Bronchial smooth muscle cell (primary cell): ENCODE measurements around the gene DCHS1. TPM values are rescaled to one million over a fixed set of nuclear protein-coding genes. Genes with fewer than 3 reads are reported as not detected.

Experiments
- total RNA-seq: library from RNA; depleted of rRNA; stranded (reverse); fragments of >200 nt; gene quantifications from 2 replicates; pipeline ENCODE4 v1.2.1, GENCODE V29; 2014

DCHS1 gene, protein sequence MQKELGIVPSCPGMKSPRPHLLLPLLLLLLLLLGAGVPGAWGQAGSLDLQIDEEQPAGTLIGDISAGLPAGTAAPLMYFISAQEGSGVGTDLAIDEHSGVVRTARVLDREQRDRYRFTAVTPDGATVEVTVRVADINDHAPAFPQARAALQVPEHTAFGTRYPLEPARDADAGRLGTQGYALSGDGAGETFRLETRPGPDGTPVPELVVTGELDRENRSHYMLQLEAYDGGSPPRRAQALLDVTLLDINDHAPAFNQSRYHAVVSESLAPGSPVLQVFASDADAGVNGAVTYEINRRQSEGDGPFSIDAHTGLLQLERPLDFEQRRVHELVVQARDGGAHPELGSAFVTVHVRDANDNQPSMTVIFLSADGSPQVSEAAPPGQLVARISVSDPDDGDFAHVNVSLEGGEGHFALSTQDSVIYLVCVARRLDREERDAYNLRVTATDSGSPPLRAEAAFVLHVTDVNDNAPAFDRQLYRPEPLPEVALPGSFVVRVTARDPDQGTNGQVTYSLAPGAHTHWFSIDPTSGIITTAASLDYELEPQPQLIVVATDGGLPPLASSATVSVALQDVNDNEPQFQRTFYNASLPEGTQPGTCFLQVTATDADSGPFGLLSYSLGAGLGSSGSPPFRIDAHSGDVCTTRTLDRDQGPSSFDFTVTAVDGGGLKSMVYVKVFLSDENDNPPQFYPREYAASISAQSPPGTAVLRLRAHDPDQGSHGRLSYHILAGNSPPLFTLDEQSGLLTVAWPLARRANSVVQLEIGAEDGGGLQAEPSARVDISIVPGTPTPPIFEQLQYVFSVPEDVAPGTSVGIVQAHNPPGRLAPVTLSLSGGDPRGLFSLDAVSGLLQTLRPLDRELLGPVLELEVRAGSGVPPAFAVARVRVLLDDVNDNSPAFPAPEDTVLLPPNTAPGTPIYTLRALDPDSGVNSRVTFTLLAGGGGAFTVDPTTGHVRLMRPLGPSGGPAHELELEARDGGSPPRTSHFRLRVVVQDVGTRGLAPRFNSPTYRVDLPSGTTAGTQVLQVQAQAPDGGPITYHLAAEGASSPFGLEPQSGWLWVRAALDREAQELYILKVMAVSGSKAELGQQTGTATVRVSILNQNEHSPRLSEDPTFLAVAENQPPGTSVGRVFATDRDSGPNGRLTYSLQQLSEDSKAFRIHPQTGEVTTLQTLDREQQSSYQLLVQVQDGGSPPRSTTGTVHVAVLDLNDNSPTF (N-terminal part only)
- 13.7 and 28.4 TPM in 2 replicates for total RNA-seq

GRCh38 chr11:6655790-6656583 is at the start of gene DCHS1:
TSS of gene DCHS1 (minus strand) at chr11:6655809. CDS start at chr11:6641613, 14,196 bp downstream.

DNA sequence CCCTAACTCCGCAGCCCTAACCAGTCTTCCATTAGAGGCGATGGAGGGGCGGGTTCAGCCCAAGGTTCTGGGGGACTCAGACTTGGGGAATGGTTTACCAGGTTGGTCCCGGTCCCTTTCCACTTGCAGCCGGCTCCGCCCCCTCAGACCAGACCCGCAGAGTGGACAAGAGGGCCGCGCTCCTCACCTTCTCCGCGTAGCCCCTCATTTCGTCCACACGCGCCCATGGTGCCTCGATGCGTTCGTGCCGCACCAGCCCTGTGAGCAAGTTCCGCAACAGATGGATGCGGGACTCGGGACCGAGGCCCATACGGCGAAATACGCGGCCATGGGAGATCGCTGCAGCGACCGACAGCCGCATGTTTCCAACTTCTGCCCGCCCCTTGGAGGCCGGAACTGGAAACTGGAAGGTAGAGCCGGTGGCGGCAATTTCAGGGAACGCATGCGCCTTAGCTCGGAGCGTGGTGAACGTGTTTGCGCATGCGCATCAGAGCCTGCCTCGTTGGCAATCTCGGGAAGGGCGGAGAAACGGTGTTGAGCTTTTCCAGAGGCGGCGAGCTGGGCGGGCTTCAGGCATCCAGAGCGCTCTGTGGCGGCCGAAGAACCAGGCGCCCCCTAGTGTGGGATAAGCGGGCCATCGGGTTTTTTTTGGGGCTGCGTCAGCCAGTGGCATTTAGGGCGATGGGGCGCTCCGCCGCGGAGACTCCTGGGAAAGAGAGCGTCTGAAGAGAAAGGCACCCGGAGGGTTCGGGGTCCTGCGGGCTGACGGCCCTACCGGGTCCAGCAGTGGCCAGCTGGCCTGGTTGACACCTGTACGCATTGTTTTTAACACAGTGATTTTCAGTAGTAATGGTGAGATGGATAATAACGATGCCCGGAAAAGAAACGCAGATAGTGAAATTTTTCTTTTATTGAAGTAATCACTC is 27.6 kb upstream of the DCHS1 start, which contains the start of gene MRPL17:
MRPL17 (minus strand) TSS at position 405 of the 926 bp plus-strand sequence; CDS start at position 361, 44 bp downstream.

DNA sequence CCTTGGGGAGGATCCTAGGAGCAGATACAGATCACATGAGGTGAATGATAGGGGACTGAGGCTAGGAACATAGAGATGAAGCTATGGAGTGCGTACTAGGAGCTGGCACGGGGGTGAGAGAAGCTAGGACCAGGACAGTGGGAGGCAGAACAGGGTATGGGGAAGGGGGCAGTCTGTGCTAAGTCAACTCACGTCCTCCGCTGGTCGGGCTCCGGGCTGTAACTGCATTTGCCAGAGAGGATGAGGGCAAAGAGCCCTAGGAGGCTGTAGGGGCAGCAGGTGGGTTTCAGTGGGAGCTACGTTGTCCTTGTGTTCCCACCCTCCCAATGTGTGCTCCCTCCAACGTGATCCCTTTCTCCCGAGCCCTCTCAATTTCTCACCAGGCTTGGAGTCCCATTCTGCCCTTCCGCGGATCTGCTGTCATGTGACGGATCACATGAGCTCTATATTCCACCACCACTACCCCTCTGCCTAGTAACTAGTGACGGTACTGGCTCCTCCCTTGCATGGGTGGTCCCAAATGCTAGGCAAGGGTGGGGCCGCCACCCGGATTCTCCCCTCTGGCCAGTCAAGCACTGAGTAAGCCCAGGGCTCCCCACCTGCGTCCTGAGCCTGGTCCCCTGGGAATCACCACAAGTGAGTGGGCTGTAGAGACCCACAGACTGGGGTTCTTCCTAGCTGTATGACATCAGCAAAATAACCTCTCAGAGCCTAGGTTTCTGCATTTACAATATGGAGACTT is 36.4 kb downstream of the DCHS1 start, which contains the start of gene TPP1:
TPP1 (minus strand) TSS at position 419 of the 742 bp plus-strand sequence; CDS start at position 397, 22 bp downstream.

DNA sequence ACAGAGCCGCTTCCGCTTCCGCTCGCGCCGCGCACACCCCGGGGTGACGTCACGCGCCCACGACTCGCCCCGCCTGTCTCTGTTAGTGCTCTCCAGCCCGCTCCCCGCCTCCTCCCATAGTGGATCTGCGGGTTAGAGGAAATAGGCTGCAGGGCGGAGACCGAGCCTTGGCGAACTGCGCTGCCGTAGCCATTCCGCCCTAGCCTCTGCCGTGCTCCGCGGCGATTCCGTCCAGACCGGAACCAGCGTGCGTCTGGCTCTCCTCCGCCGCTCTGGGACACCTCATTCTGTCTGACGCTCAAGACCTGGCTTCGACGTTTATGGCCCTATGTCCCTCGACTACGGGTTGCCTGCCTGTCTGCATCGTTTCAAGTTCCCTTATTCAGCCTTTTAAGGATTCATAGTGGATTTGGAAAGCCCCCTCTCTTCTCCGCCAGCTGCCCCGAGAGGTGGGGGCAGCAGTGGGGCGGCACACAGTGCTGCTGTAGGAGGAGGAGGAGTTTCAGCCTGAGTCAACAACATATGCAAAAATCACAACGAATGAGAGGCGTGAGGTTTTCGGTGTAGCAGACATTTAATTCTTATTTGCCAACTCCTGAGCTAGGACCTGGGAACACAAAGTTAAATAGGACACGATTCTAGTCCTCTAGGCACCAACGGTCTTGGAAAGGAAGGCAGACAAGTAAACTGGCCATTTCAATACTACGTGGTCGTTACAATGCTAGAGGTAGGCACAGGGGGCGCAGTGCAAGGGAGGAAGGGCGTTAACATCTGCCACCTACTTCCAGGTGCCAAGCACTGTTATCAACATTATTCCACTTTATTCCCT is 43.2 kb downstream of the DCHS1 start, which contains the start of gene TAF10:
TAF10 (minus strand) TSS at position 4 of the 829 bp plus-strand sequence. CDS start 27 bp downstream, outside the sequence.

DNA sequence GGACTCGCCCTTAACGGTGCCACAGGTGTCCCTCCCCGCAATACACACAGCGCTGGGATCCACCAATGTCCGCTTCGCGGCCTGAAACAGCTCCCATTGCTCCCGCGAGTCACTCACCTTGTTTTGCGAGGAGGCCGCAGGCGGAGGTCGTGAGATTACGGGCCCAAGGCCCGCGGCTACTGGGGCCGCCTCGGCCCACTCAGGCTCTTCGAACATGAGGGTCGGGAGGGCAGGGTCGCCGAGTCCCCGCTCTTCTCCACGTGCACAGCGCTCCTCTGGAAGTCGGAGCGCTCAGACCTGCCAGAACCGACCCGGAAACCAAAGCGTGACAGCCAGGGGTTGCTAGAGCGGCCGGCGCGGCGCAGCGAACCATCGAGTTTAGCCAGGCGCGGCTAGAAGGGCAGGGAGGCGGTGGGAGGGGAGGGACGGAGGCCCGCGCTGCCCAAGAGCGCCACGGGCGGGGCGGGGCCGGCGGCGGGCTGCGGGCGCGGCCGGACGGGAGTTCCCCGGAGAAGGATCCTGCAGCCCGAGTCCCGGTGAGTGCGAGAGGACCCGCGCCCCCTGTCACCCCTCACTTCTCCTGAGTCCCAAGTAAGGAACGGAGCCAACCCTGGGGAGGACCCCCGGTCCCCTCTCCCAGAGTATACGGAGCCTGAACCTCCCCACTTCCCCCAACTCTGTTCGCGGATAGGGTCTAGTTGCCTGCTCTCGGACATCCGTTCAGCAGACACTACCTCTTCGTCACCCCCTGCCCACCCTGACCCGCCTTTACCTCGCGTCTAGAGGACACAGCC is 52.1 kb downstream of the DCHS1 start, which contains the start of the genes ILK and RRP8:
ILK (plus strand) TSS at position 488 of the 794 bp plus-strand sequence. CDS start 498 bp downstream, outside the sequence.
RRP8 (minus strand) TSS at position 330 of the 794 bp plus-strand sequence; CDS start at position 216, 114 bp downstream.

Other genes starting within 250 kb of the DCHS1 start
- 53.4 and 69.9 TPM in 2 replicates for gene APBB1, start 236.7 kb downstream of the DCHS1 start, total RNA-seq
- 0.63 and 0.77 TPM in 2 replicates for gene HPX, start 214.8 kb downstream of the DCHS1 start, total RNA-seq
- gene TRIM3, start 181.9 kb downstream of the DCHS1 start, total RNA-seq: 27.4 and 42.2 TPM in 2 replicates
- 40.8 and 48.5 TPM in 2 replicates for gene ARFIP2, start 174.5 kb downstream of the DCHS1 start, total RNA-seq
- 30.8 and 31.7 TPM in 2 replicates for gene TIMM10B, start 174.3 kb downstream of the DCHS1 start, total RNA-seq
- gene DNHD1, start 158.5 kb downstream of the DCHS1 start, total RNA-seq: 6.1 and 6.4 TPM in 2 replicates
- gene RRP8, start 52.2 kb downstream of the DCHS1 start, total RNA-seq: 5.1 and 6.9 TPM in 2 replicates
- gene ILK, start 52.0 kb downstream of the DCHS1 start, total RNA-seq: 137 and 176 TPM in 2 replicates
- gene TAF10, start 43.6 kb downstream of the DCHS1 start, total RNA-seq: 58.7 and 78.2 TPM in 2 replicates
- 53.4 and 73.6 TPM in 2 replicates for gene TPP1, start 36.4 kb downstream of the DCHS1 start, total RNA-seq
- 42.8 and 57.2 TPM in 2 replicates for gene MRPL17, start 27.5 kb upstream of the DCHS1 start, total RNA-seq
- 0.16 TPM in 1 of 2 replicates, not detected in the other for gene OR2AG2, start 116.2 kb upstream of the DCHS1 start, total RNA-seq
- gene OR2AG1, start 127.2 kb upstream of the DCHS1 start, total RNA-seq: not detected in 2 replicates
- gene OR6A2, start 143.9 kb upstream of the DCHS1 start, total RNA-seq: 0.09 and 0.16 TPM in 2 replicates
- gene OR10A5, start 189.9 kb upstream of the DCHS1 start, total RNA-seq: not detected in 2 replicates
- not detected in 2 replicates for gene OR10A2, start 207.2 kb upstream of the DCHS1 start, total RNA-seq
- not detected in 2 replicates for gene OR10A4, start 220.8 kb upstream of the DCHS1 start, total RNA-seq
- 0.09 and 0.16 TPM in 2 replicates for gene OR2D2, start 236.7 kb upstream of the DCHS1 start, total RNA-seq